Thyroid gland (tissue), 4 donors: ENCODE results near the gene TBCD. TPM values are rescaled to one million over a fixed set of nuclear protein-coding genes. Genes with fewer than 3 reads are reported as not detected.

Experiments used
- DNase-seq, 2 donors: peaks; one replicate each; pipeline ENCODE4 v3.0.0-alpha.2; 2019
- H3K27ac ChIP-seq, 3 donors: fragments of 200-600 bp; sonication (generic); 1 replicate in 2 of 3; 2 replicates in 1 of 3; pipeline ENCODE4 v1.5.1; 2016 to 2019; ENCODE audit warnings: mild to moderate bottlenecking in 1 of 3, moderate library complexity in 1 of 3
- H3K27me3 ChIP-seq: fragments of 200-600 bp; sonication (generic); one replicate; pipeline ENCODE4 v1.5.1; 2019
- H3K36me3 ChIP-seq, 2 donors: fragments of 200-600 bp; sonication (generic); one replicate each; pipeline ENCODE4 v1.5.1; 2016 to 2019
- H3K4me1 ChIP-seq, 2 donors: fragments of 200-600 bp; sonication (generic); one replicate each; pipeline ENCODE4 v1.5.1; 2017 to 2019
- H3K4me3 ChIP-seq, 3 donors: fragments of 200-600 bp; sonication (generic); replicated peaks in 1 of 3; 1 replicate in 2 of 3; 2 replicates in 1 of 3; pipeline ENCODE4 v1.5.1; 2016; ENCODE audit warnings: mild to moderate bottlenecking in 1 of 3
- H3K9me3 ChIP-seq: fragments of 200-600 bp; sonication (generic); one replicate; pipeline ENCODE4 v1.5.1; 2017
- CTCF ChIP-seq, 6 experiments: fragments of 200-600 bp in 3 of 6; fragments of 450-650 bp in 3 of 6; sonication (generic) in 3 of 6; IDR thresholded peaks; one replicate each; pipeline ENCODE4 v1.5.1; 2016 to 2019; ENCODE audit warnings: antibody characterized with exemption in 6 of 6, mild to moderate bottlenecking in 2 of 6, inconsistent platforms in 1 of 6, moderate library complexity in 1 of 6
- POLR2A ChIP-seq, 2 donors: fragments of 450-650 bp; IDR thresholded peaks; one replicate each; pipeline ENCODE4 v1.6.1; 2017; ENCODE audit warnings: antibody characterized with exemption in 2 of 2, mild to moderate bottlenecking in 2 of 2, moderate library complexity in 1 of 2
- WGBS, 2 donors: methylation state at CpG; one replicate each; pipeline ENCODE4 v1.1.5; 2017; 5-methylcytosine and 5-hydroxymethylcytosine counted together
- intact Hi-C: fragments of 100-400 bp; cut with DNase I; formaldehyde crosslinking; loops from one replicate; pipeline ENCODE4 v1.15.1; 2023
- total RNA-seq, 4 donors: library from RNA; depleted of rRNA; stranded (reverse); fragments of >200 nt; gene quantifications; one replicate each; pipeline ENCODE4 v1.2.3, GENCODE V29; 2016

TBCD gene
- total RNA-seq, 4 donors from 2014 or later, result 72.6 to 85.9 (median 79.6) TPM

- Histone ChIP-seq H3K27me3 (no peaks in the 10 kb centered on the region), H3K36me3 (no peaks in the 10 kb centered on the region), H3K4me3 (no peak overlapping the region), H3K9me3 (no peaks in the 10 kb centered on the region), H3K4me1 (no peaks in the 10 kb centered on the region), H3K27ac (no peak overlapping the region)
- intact Hi-C loops, result no loop called here
- WGBS, 2 donors, result 85 to 93% methylated on average over 19 of the region's 19 CpGs
- DNase-seq, result no peak
- TF ChIP-seq POLR2A (IDR thresholded peaks at IDR 0.05), result no peak
- TF ChIP-seq CTCF (IDR thresholded peaks at IDR 0.05), result no peak
Observed at GRCh38 chr17:82805823-82806222, 54.0 kb downstream of the TBCD start.

DNA sequence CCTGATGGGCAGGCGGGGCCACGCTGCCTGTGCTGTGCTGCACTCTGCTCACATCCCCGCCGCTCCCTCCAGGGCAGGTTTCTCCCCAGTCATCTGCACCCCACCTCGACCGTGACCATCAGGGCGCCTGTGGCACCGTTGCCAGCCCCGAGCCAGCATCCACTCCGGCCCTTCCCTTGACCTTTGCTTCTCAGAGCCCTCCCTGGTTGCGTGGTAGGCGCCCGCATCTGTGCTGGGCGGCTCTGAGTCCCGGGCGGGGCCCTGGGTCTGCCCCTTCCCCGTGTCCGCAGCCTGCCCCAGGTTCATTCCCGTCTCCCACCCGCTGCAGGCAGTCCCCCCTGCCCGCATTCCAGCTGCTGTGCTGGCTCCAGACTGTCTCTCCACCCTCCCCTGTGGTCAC is 54.8 kb downstream of the TBCD start:
- H3K4me3 ChIP-seq, result no peak overlapping the region
- no peak for DNase-seq
- no peaks in the 10 kb centered on the region for H3K9me3 ChIP-seq
- intact Hi-C loops, result no loop called here
- WGBS, 2 donors, result 92 to 93% methylated on average over 21 of the region's 21 CpGs
- no peaks in the 10 kb centered on the region for H3K36me3 ChIP-seq
- no peaks in the 10 kb centered on the region for H3K4me1 ChIP-seq
- H3K27ac ChIP-seq, result no peak overlapping the region
- TF ChIP-seq CTCF (IDR thresholded peaks at IDR 0.05) (no peak), POLR2A (IDR thresholded peaks at IDR 0.05) (no peak)
- no peaks in the 10 kb centered on the region for H3K27me3 ChIP-seq

DNA sequence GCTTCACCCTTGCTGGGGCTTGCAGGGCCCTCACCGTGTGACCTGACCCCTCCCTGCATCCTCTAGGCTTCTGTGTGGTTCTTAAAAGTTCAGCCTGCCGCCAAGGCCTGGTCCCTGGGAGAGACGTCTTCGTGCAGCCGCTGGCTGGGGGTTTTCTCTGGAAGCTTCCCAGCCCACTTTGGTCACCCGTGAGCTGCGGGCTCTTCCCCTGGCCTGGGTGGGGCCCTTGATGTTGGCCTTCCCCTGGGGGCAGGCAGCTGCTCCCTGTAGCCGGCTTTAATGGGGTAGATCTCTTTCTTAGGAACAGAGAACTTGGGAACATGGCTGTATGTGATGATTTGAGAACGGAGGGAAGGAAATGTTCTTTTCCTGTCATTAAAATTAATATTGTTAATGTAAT is 55.2 kb downstream of the TBCD start:
- no peaks in the 10 kb centered on the region for H3K36me3 ChIP-seq
- no peaks in the 10 kb centered on the region for H3K4me1 ChIP-seq
- H3K27ac ChIP-seq, result no peak overlapping the region

GRCh38 chr17:82807562-82807961 is 55.7 kb downstream of the TBCD start:
- H3K4me1 ChIP-seq, result no peaks in the 10 kb centered on the region
- no peaks in the 10 kb centered on the region for H3K36me3 ChIP-seq
- no peak overlapping the region for H3K27ac ChIP-seq
- DNase-seq, result no peak
- intact Hi-C loops, result no loop called here
- WGBS, 2 donors, result 93 to 95% methylated on average over 21 of the region's 21 CpGs
- H3K27me3 ChIP-seq, result no peaks in the 10 kb centered on the region
- no peaks in the 10 kb centered on the region for H3K9me3 ChIP-seq
- TF ChIP-seq CTCF (IDR thresholded peaks at IDR 0.05) (no peak), POLR2A (IDR thresholded peaks at IDR 0.05) (no peak)
- no peak overlapping the region for H3K4me3 ChIP-seq

More for the DNA sequence above, 55.2 kb downstream of the TBCD start:
- Histone ChIP-seq H3K27me3 (no peaks in the 10 kb centered on the region), H3K9me3 (no peaks in the 10 kb centered on the region), H3K4me3 (no peak overlapping the region)
- no peak for TF ChIP-seq CTCF (IDR thresholded peaks at IDR 0.05)
- no peak for TF ChIP-seq POLR2A (IDR thresholded peaks at IDR 0.05)
- WGBS, 2 donors, result 78 to 90% methylated on average over 9 of the region's 9 CpGs
- DNase-seq, result no peak
- intact Hi-C loops, result no loop called here

DNA sequence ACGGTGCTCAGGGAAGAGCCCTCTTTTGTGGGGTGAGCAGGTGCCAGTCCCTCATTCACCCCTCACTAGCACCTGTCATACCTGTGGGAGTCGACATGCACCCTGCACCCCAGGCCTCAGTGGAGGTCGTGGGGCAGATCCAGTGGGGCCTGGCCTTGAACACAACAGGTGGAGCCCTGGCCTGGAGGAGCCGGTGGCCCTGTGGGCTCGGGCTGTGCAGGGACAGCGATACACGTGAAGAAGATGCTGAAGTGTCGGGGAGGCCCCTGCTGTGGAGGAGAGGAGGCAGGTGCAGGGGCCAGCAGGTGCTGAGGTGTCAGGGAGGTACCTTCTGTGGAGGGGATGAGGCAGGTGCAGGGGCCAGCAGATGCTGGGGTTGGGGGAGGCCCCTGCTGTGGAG is 56.1 kb downstream of the TBCD start:
- TF ChIP-seq CTCF (IDR thresholded peaks at IDR 0.05) (no peak), POLR2A (IDR thresholded peaks at IDR 0.05) (no peak)
- no peak for DNase-seq
- Histone ChIP-seq H3K36me3 (no peaks in the 10 kb centered on the region), H3K27ac (no peak overlapping the region), H3K4me1 (no peaks in the 10 kb centered on the region), H3K9me3 (no peaks in the 10 kb centered on the region), H3K4me3 (no peak overlapping the region), H3K27me3 (no peaks in the 10 kb centered on the region)
- intact Hi-C loops, result no loop called here
- 97 to 98% methylated on average over 8 of the region's 8 CpGs for WGBS, 2 donors
